ENCODE measurements around the gene DNM3. TPM values are rescaled to one million over a fixed set of nuclear protein-coding genes. Genes with fewer than 3 reads are reported as not detected.

Gene DNM3
- polyA plus RNA-seq, 1 of the 3 experiments (the other 2 are of a cell fraction): 0.43 TPM

GRCh38 chr1:172425339-172425738 lies 584.0 kb downstream of the DNM3 start (continued):
- no peak for TF ChIP-seq CTCF (IDR thresholded peaks at IDR 0.05)

- Histone ChIP-seq H3K9me3 (no peaks in the 10 kb centered on the region), H3K9ac (no peak overlapping the region), H3K4me1 (ENCODE audit: control insufficient read depth in 1 of 2, insufficient read depth in 2 of 2, low read depth in 1 of 2, low read length in 1 of 2) (no peaks in the 10 kb centered on the region), H3K4me2 (no peak overlapping the region), H4K20me1 (ENCODE audit: insufficient read depth) (no peaks in the 10 kb centered on the region), H3K27ac (ENCODE audit: low read depth in 2 of 2, low read length in 1 of 2) (no peak overlapping the region), H3K27me3 (ENCODE audit: insufficient read depth) (no peaks in the 10 kb centered on the region), H3F3A (replicated peaks; ENCODE audit: insufficient read depth) (no peaks in the 10 kb centered on the region), H3K4me3 (ENCODE audit: low read depth in 2 of 2, low read length in 1 of 2) (no peak overlapping the region), H3K36me3 (replicated peaks in 1 of 2; ENCODE audit: control insufficient read depth in 1 of 2, insufficient read depth in 2 of 2, low read length in 1 of 2) (no peaks in the 10 kb centered on the region), H3K9me2 (no peaks in the 10 kb centered on the region), H2AFZ (ENCODE audit: low read depth) (no peak overlapping the region), H3K79me2 (ENCODE audit: insufficient read depth) (no peaks in the 10 kb centered on the region)
- 94% methylated on average over 2 of the region's 2 CpGs for WGBS (ENCODE audit: low lambda C conversion rate)
- ChIA-PET POLR2A (no interaction called here), CTCF (interaction anchor here (5.5 kb wide), 1 partner anchor 424 kb away, joined by 31 read pairs; no protein-coding TSS in a partner anchor)
- DNase-seq: no peak
- TF ChIP-seq REST (IDR thresholded peaks at IDR 0.05; ENCODE audit: low read depth, low read length): no peak
- no peak for TF ChIP-seq EP300 (IDR thresholded peaks at IDR 0.05; ENCODE audit: borderline replicate concordance in 1 of 2, low read depth in 1 of 2, low read length in 1 of 2)
- no peak for TF ChIP-seq GATA2 (CRISPR knock-in tag; IDR thresholded peaks at IDR 0.05)
- no peak for TF ChIP-seq MEF2A (IDR thresholded peaks at IDR 0.05; ENCODE audit: borderline replicate concordance, low read depth)
Observed at GRCh38 chr1:172427191-172427590, 585.9 kb downstream of the DNM3 start.

GRCh38 chr1:172429331-172430127 lies 588.2 kb downstream of the DNM3 start:
- Histone ChIP-seq H4K20me1 (ENCODE audit: insufficient read depth) (no peaks in the 10 kb centered on the region), H3K9ac (no peak overlapping the region), H3K27ac (ENCODE audit: low read depth in 2 of 2, low read length in 1 of 2) (no peak overlapping the region), H3K9me3 (no peaks in the 10 kb centered on the region), H3F3A (replicated peaks; ENCODE audit: insufficient read depth) (no peaks in the 10 kb centered on the region), H3K36me3 (replicated peaks in 1 of 2; ENCODE audit: control insufficient read depth in 1 of 2, insufficient read depth in 2 of 2, low read length in 1 of 2) (no peaks in the 10 kb centered on the region), H3K4me1 (ENCODE audit: control insufficient read depth in 1 of 2, insufficient read depth in 2 of 2, low read depth in 1 of 2, low read length in 1 of 2) (no peaks in the 10 kb centered on the region), H3K27me3 (ENCODE audit: insufficient read depth) (no peaks in the 10 kb centered on the region), H3K4me2 (no peak overlapping the region), H3K9me2 (no peaks in the 10 kb centered on the region), H3K4me3 (ENCODE audit: low read depth in 2 of 2, low read length in 1 of 2) (no peak overlapping the region), H3K79me2 (ENCODE audit: insufficient read depth) (no peaks in the 10 kb centered on the region; the same call in 1 of the 2 replicates), H2AFZ (ENCODE audit: low read depth) (no peak overlapping the region)
- CTCF ChIA-PET: interaction anchor here (0.6 to 5.5 kb wide), 14 partner anchors 9 to 628 kb away, joined by 3 to 31 read pairs (median 4); partner anchors contain the start of genes C1orf105 and PIGC
- TF ChIP-seq RAD21 (IDR thresholded peaks at IDR 0.05; ENCODE audit: low read length): peak; percentile 79
- no peak for TF ChIP-seq GABPA (IDR thresholded peaks at IDR 0.05; ENCODE audit: low read depth)
- peak; percentile 70 for TF ChIP-seq SMC3 (IDR thresholded peaks at IDR 0.05; ENCODE audit: low read depth, low read length)
- TF ChIP-seq YY1 (IDR thresholded peaks at IDR 0.05; ENCODE audit: low read depth): no peak
- no peak for TF ChIP-seq MEF2A (IDR thresholded peaks at IDR 0.05; ENCODE audit: borderline replicate concordance, low read depth)
- TF ChIP-seq CTCF (IDR thresholded peaks at IDR 0.05): peak; percentile 87
- DNase-seq: peak; percentile 40
- 100% methylated on average over 1 of the region's 1 CpG for WGBS (ENCODE audit: low lambda C conversion rate)
- POLR2A ChIA-PET: no interaction called here
